Measurements from ENCODE around the gene STRBP.

The STRBP gene

GRCh38 chr9:123120953-123121352 lies 147.4 kb downstream of the STRBP start:
- no peak for TF ChIP-seq CTCF (IDR thresholded peaks at IDR 0.05; ENCODE audit: extremely low read depth, missing control alignments)
- no peak for DNase-seq (ENCODE audit: low spot score)

- no peak for TF ChIP-seq CTCF (IDR thresholded peaks at IDR 0.05; ENCODE audit: extremely low read depth, missing control alignments)
- DNase-seq (ENCODE audit: low spot score), result no peak
Observed at GRCh38 chr9:123120131-123120530, 148.3 kb downstream of the STRBP start.

GRCh38 chr9:123119566-123119965 lies 148.8 kb downstream of the STRBP start:
- DNase-seq (ENCODE audit: low spot score), result no peak
- TF ChIP-seq CTCF (IDR thresholded peaks at IDR 0.05; ENCODE audit: extremely low read depth, missing control alignments), result no peak

GRCh38 chr9:123116036-123116435 lies 152.3 kb downstream of the STRBP start:
- TF ChIP-seq CTCF (IDR thresholded peaks at IDR 0.05; ENCODE audit: extremely low read depth, missing control alignments), result no peak

GRCh38 chr9:123115146-123115913 lies 153.1 kb downstream of the STRBP start:
- no peak for DNase-seq (ENCODE audit: low spot score)
- no peak for TF ChIP-seq CTCF (IDR thresholded peaks at IDR 0.05; ENCODE audit: extremely low read depth, missing control alignments)

More at GRCh38 chr9:123116036-123116435, 152.3 kb downstream of the STRBP start:
- DNase-seq (ENCODE audit: low spot score), result no peak

- DNase-seq (ENCODE audit: low spot score), result no peak
- no peak for TF ChIP-seq CTCF (IDR thresholded peaks at IDR 0.05; ENCODE audit: extremely low read depth, missing control alignments)
Observed at GRCh38 chr9:123113185-123113584, 155.2 kb downstream of the STRBP start.

- TF ChIP-seq CTCF (IDR thresholded peaks at IDR 0.05; ENCODE audit: extremely low read depth, missing control alignments), result no peak
- no peak for DNase-seq (ENCODE audit: low spot score)
Observed at GRCh38 chr9:123112015-123112975, 156.1 kb downstream of the STRBP start.

Data from GM20000 (cell line).